Measurements from ENCODE around the gene ACTL7A.

GRCh38 chr9:108869092-108869725 is 7.1 kb downstream of the ACTL7A start:
- TF ChIP-seq CTCF (IDR thresholded peaks at IDR 0.05; ENCODE audit: insufficient read depth, low read length) = no peak
- TF ChIP-seq REST (IDR thresholded peaks at IDR 0.05; ENCODE audit: insufficient replicate concordance, low read depth) = no peak
- TF ChIP-seq POLR2AphosphoS5 (IDR thresholded peaks at IDR 0.05; ENCODE audit: low read depth) = no peak
- TF ChIP-seq GABPA (IDR thresholded peaks at IDR 0.05; ENCODE audit: low read depth) = no peak
- no peak for TF ChIP-seq SPI1 (IDR thresholded peaks at IDR 0.05; ENCODE audit: borderline replicate concordance, low read depth)
